ENCODE data around the gene HLF. TPM values are rescaled to one million over a fixed set of nuclear protein-coding genes. Genes with fewer than 3 reads are reported as not detected.

Gene HLF
- total RNA-seq, 1 experiment from 2014 or later = 0.13 TPM

DNA sequence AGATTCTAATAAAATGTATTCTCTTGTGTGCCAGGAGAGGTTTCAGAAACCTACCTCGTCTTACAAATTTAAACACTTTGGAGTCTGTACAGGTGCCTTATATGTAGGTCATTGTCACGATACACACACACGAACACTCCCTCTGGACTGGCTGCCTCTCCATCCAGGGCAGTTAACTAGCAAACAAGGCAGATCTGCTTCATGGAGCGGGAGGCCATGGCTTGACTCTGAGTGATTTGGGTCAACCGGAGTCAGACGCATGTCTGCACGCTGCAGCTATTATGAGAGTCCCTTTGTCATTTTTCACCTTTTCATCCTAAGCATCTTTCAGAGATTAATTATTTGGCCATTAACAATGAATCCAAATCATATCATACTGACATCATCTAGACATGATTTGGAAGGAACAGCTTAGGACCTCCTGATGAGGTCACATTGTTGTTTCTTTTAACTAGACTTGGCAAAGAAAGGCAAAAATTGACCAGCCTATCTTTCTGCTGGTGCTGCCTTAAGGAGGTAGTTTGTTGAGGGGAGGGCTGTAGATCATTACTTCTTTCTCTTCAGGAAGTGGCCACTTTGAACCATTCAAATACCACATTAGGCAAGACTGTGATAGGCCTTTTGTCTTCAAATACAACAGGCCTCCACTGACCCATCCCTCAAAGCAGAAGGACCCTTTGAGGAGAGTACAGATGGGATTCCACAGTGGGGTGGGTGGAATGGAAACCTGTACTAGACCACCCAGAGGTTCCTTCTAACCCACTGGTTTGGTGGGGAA, 58.9 kb downstream of the HLF start:
- peaks cover 3% of the 10 kb centered on the region; the same call in 1 of the 2 replicates for H3K4me1 ChIP-seq (ENCODE audit: control insufficient read depth, insufficient read depth, low read length)
- H3K36me3 ChIP-seq (ENCODE audit: control insufficient read depth, insufficient read depth, low read length) = no peaks in the 10 kb centered on the region
- intact Hi-C loops (cut with micrococcal nuclease; ENCODE audit: unreplicated experiment) = no loop called here
- ChIA-PET POLR2A (no interaction called here), CTCF (no interaction called here)
- no peak overlapping the region for H3K4me3 ChIP-seq (ENCODE audit: low read depth in 2 of 2, low read length in 2 of 2)
- H3K27me3 ChIP-seq (ENCODE audit: control insufficient read depth, insufficient read depth, low read length) = no peaks in the 10 kb centered on the region
- no peaks in the 10 kb centered on the region for H3K9me3 ChIP-seq (ENCODE audit: control insufficient read depth, insufficient read depth, low read depth, low read length)
- H3K27ac ChIP-seq (ENCODE audit: low read length) = no peak overlapping the region
- BruUV-seq (replicated peaks) = no TSS peak
- TF ChIP-seq, protein P1, sequence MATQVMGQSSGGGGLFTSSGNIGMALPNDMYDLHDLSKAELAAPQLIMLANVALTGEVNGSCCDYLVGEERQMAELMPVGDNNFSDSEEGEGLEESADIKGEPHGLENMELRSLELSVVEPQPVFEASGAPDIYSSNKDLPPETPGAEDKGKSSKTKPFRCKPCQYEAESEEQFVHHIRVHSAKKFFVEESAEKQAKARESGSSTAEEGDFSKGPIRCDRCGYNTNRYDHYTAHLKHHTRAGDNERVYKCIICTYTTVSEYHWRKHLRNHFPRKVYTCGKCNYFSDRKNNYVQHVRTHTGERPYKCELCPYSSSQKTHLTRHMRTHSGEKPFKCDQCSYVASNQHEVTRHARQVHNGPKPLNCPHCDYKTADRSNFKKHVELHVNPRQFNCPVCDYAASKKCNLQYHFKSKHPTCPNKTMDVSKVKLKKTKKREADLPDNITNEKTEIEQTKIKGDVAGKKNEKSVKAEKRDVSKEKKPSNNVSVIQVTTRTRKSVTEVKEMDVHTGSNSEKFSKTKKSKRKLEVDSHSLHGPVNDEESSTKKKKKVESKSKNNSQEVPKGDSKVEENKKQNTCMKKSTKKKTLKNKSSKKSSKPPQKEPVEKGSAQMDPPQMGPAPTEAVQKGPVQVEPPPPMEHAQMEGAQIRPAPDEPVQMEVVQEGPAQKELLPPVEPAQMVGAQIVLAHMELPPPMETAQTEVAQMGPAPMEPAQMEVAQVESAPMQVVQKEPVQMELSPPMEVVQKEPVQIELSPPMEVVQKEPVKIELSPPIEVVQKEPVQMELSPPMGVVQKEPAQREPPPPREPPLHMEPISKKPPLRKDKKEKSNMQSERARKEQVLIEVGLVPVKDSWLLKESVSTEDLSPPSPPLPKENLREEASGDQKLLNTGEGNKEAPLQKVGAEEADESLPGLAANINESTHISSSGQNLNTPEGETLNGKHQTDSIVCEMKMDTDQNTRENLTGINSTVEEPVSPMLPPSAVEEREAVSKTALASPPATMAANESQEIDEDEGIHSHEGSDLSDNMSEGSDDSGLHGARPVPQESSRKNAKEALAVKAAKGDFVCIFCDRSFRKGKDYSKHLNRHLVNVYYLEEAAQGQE (IDR thresholded peaks at IDR 0.05; ENCODE audit: insufficient read depth in 1 of 2, low read depth in 2 of 2, low read length in 1 of 2) = no peak
- TF ChIP-seq, protein P2, sequence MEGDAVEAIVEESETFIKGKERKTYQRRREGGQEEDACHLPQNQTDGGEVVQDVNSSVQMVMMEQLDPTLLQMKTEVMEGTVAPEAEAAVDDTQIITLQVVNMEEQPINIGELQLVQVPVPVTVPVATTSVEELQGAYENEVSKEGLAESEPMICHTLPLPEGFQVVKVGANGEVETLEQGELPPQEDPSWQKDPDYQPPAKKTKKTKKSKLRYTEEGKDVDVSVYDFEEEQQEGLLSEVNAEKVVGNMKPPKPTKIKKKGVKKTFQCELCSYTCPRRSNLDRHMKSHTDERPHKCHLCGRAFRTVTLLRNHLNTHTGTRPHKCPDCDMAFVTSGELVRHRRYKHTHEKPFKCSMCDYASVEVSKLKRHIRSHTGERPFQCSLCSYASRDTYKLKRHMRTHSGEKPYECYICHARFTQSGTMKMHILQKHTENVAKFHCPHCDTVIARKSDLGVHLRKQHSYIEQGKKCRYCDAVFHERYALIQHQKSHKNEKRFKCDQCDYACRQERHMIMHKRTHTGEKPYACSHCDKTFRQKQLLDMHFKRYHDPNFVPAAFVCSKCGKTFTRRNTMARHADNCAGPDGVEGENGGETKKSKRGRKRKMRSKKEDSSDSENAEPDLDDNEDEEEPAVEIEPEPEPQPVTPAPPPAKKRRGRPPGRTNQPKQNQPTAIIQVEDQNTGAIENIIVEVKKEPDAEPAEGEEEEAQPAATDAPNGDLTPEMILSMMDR (IDR thresholded peaks at IDR 0.05) = no peak
- TF ChIP-seq TCF7L2 (IDR thresholded peaks at IDR 0.05; ENCODE audit: low read depth, low read length) (no peak), POLR2AphosphoS5 (IDR thresholded peaks at IDR 0.05; ENCODE audit: low read depth, low read length) (no peak), SIN3A (IDR thresholded peaks at IDR 0.05; ENCODE audit: borderline replicate concordance, insufficient read depth, low read depth, low read length) (no peak)
- DNase-seq (ENCODE audit: low read depth, low spot score) (no peak), ATAC-seq (no peak)
- in situ Hi-C loops (cut with HindIII; ENCODE audit: low pct_unique_long_range_greater_than_20kb, low sequenced_read_pairs) = no loop called here

DNA sequence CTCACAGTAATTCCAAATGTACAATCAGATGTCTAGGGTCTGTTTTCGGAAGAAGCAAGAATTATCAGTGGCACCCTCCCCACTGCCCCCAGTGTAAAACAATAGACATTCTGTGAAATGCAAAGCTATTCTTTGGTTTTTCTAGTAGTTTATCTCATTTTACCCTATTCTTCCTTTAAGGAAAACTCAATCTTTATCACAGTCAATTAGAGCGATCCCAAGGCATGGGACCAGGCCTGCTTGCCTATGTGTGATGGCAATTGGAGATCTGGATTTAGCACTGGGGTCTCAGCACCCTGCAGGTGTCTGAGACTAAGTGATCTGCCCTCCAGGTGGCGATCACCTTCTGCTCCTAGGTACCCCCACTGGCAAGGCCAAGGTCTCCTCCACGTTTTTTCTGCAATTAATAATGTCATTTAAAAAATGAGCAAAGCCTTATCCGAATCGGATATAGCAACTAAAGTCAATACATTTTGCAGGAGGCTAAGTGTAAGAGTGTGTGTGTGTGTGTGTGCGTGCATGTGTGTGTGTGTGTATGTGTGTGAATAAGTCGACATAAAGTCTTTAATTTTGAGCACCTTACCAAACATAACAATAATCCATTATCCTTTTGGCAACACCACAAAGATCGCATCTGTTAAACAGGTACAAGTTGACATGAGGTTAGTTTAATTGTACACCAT, 59.7 kb downstream of the HLF start:
- Histone ChIP-seq H3K4me1 (ENCODE audit: control insufficient read depth, insufficient read depth, low read length) (peaks cover 3% of the 10 kb centered on the region; the same call in 1 of the 2 replicates), H3K36me3 (ENCODE audit: control insufficient read depth, insufficient read depth, low read length) (peaks cover 2% of the 10 kb centered on the region; the same call in 1 of the 2 replicates), H3K4me3 (ENCODE audit: low read depth in 2 of 2, low read length in 2 of 2) (no peak overlapping the region), H3K27ac (ENCODE audit: low read length) (no peak overlapping the region), H3K9me3 (ENCODE audit: control insufficient read depth, insufficient read depth, low read depth, low read length) (no peaks in the 10 kb centered on the region), H3K27me3 (ENCODE audit: control insufficient read depth, insufficient read depth, low read length) (no peaks in the 10 kb centered on the region)
- ChIA-PET CTCF (no interaction called here), POLR2A (no interaction called here)
- ATAC-seq (no peak), DNase-seq (ENCODE audit: low read depth, low spot score) (no peak)
- TF ChIP-seq, protein P1 (IDR thresholded peaks at IDR 0.05; ENCODE audit: insufficient read depth in 1 of 2, low read depth in 2 of 2, low read length in 1 of 2) = no peak
- no peak for TF ChIP-seq SIN3A (IDR thresholded peaks at IDR 0.05; ENCODE audit: borderline replicate concordance, insufficient read depth, low read depth, low read length)
- TF ChIP-seq POLR2AphosphoS5 (IDR thresholded peaks at IDR 0.05; ENCODE audit: low read depth, low read length) = no peak
- TF ChIP-seq, protein P2 (IDR thresholded peaks at IDR 0.05) = no peak
- no peak for TF ChIP-seq TCF7L2 (IDR thresholded peaks at IDR 0.05; ENCODE audit: low read depth, low read length)
- in situ Hi-C loops (cut with HindIII; ENCODE audit: low pct_unique_long_range_greater_than_20kb, low sequenced_read_pairs) (no loop called here), intact Hi-C loops (cut with micrococcal nuclease; ENCODE audit: unreplicated experiment) (no loop called here)
- no TSS peak for BruUV-seq (replicated peaks)

Measured in Panc1 (cell line).